CD14-positive monocyte (primary cell): ENCODE data around the gene SIMC1. TPM values are rescaled to one million over a fixed set of nuclear protein-coding genes. Genes with fewer than 3 reads are reported as not detected.

Source experiments
- DNase-seq, 3 donors: peaks; one replicate each; pipeline ENCODE4 v3.0.0-alpha.2; 2011 to 2022
- H2AFZ ChIP-seq: 2 replicates; pipeline ENCODE4 v1.6.0; 2012; ENCODE audit warnings: mild to moderate bottlenecking, low read depth, low read length, inconsistent platforms; ENCODE audit not compliant: insufficient read depth, poor library complexity, severe bottlenecking
- H3K27ac ChIP-seq, 2 donors: 1 replicate in 1 of 2; 2 replicates in 1 of 2; pipeline ENCODE4 v1.5.1; 2012 to 2013; ENCODE audit warnings: low read length in 2 of 2, control low read depth in 1 of 2, inconsistent platforms in 1 of 2, low read depth in 1 of 2, mild to moderate bottlenecking in 1 of 2
- H3K27me3 ChIP-seq, 2 donors: one replicate each; pipeline versions ENCODE4 v1.6.0 to v1.6.1; 2011 to 2013; ENCODE audit warnings: low read length in 2 of 2; ENCODE audit not compliant: control insufficient read depth in 2 of 2, insufficient read depth in 2 of 2
- H3K36me3 ChIP-seq, 2 donors: replicated peaks in 1 of 2; 1 replicate in 1 of 2; 2 replicates in 1 of 2; pipeline versions ENCODE4 v1.5.1 to v1.6.1; 2012 to 2013; ENCODE audit warnings: low read length in 2 of 2, control low read depth in 1 of 2, inconsistent platforms in 1 of 2, mild to moderate bottlenecking in 1 of 2; ENCODE audit not compliant: insufficient read depth in 2 of 2, control insufficient read depth in 1 of 2
- H3K4me1 ChIP-seq, 2 donors: 1 replicate in 1 of 2; 2 replicates in 1 of 2; pipeline versions ENCODE4 v1.5.1 to v1.6.1; 2012 to 2013; ENCODE audit warnings: low read length in 2 of 2, control low read depth in 1 of 2, inconsistent platforms in 1 of 2, mild to moderate bottlenecking in 1 of 2, moderate library complexity in 1 of 2; ENCODE audit not compliant: insufficient read depth in 2 of 2, control insufficient read depth in 1 of 2
- H3K4me2 ChIP-seq: replicated peaks from 2 replicates; pipeline ENCODE3; 2012; ENCODE audit warnings: low read length, moderate library complexity, mild to moderate bottlenecking; ENCODE audit not compliant: poor library complexity, severe bottlenecking; ENCODE audit errors: extremely low read depth
- H3K4me3 ChIP-seq, 3 experiments: fragments of 200-600 bp in 1 of 3; sonication (generic) in 1 of 3; replicated peaks in 1 of 3; 1 replicate in 2 of 3; 2 replicates in 1 of 3; pipeline ENCODE4 v1.5.1; 2011 to 2013; ENCODE audit warnings: low read length in 3 of 3, mild to moderate bottlenecking in 3 of 3, control low read depth in 2 of 3, low read depth in 2 of 3, inconsistent platforms in 1 of 3, moderate library complexity in 1 of 3
- H3K79me2 ChIP-seq: 2 replicates; pipeline ENCODE4 v1.6.0; 2012; ENCODE audit warnings: mild to moderate bottlenecking, control low read depth, inconsistent platforms, low read length, moderate library complexity; ENCODE audit not compliant: insufficient read depth
- H3K9ac ChIP-seq: 2 replicates; pipeline ENCODE4 v1.6.0; 2017; ENCODE audit warnings: low read length, mild to moderate bottlenecking; ENCODE audit not compliant: insufficient read depth, poor library complexity, severe bottlenecking
- H3K9me3 ChIP-seq, 2 donors: replicated peaks in 1 of 2; 1 replicate in 1 of 2; 2 replicates in 1 of 2; pipeline versions ENCODE4 v1.5.1 to v1.6.1; 2012 to 2013; ENCODE audit warnings: low read length in 2 of 2, control low read depth in 1 of 2; ENCODE audit not compliant: control insufficient read depth in 1 of 2, insufficient read depth in 1 of 2
- H4K20me1 ChIP-seq: 2 replicates; pipeline ENCODE4 v1.6.0; 2012; ENCODE audit warnings: mild to moderate bottlenecking, low read length, control low read depth, moderate library complexity; ENCODE audit not compliant: insufficient read depth
- H3K27ac Mint-ChIP-seq, 7 donors: one replicate each; pipeline ENCODE4 v1.8.0; 2020; ENCODE audit warnings: mild to moderate bottlenecking in 7 of 7, mixed read lengths in 7 of 7, moderate library complexity in 6 of 7, inconsistent platforms in 2 of 7
- H3K27me3 Mint-ChIP-seq, 3 donors: one replicate each; pipeline ENCODE4 v1.8.0; 2021 to 2022; ENCODE audit warnings: low read depth in 3 of 3, mild to moderate bottlenecking in 3 of 3, mixed read lengths in 3 of 3, moderate library complexity in 3 of 3, inconsistent platforms in 1 of 3
- H3K36me3 Mint-ChIP-seq, 2 donors: one replicate each; pipeline ENCODE4 v1.8.0; 2020; ENCODE audit warnings: mixed read lengths in 2 of 2, inconsistent platforms in 1 of 2, mild to moderate bottlenecking in 1 of 2
- H3K4me1 Mint-ChIP-seq: one replicate; pipeline ENCODE4 v1.8.0; 2020; ENCODE audit warnings: mild to moderate bottlenecking, mixed read lengths
- H3K4me3 Mint-ChIP-seq, 2 donors: one replicate each; pipeline ENCODE4 v1.8.0; 2020; ENCODE audit warnings: mild to moderate bottlenecking in 2 of 2, mixed read lengths in 2 of 2, moderate library complexity in 1 of 2
- H3K9me3 Mint-ChIP-seq, 7 donors: one replicate each; pipeline ENCODE4 v1.8.0; 2020 to 2022; ENCODE audit warnings: mixed read lengths in 7 of 7, mild to moderate bottlenecking in 6 of 7, moderate library complexity in 6 of 7, inconsistent platforms in 2 of 7
- CTCF ChIP-seq: fragments of 200-600 bp; IDR thresholded peaks from one replicate; pipeline ENCODE4 v1.8.0; 2022; ENCODE audit warnings: antibody characterized with exemption, mild to moderate bottlenecking
- WGBS: methylation state at CpG from one replicate; pipeline ENCODE4 v1.1.5; 2013; ENCODE audit warnings: missing lambda C conversion rate; ENCODE audit not compliant: insufficient coverage; 5-methylcytosine and 5-hydroxymethylcytosine counted together
- intact Hi-C, 2 donors: fragments of 100-400 bp; cut with micrococcal nuclease; formaldehyde crosslinking; loops; one replicate each; pipeline versions ENCODE4 v1.15.0 to v1.15.1; 2023
- polyA plus RNA-seq, 3 donors: library from polyadenylated mRNA; depleted of rRNA in 1 of 3; unstranded in 2 of 3; stranded (reverse) in 1 of 3; fragments of 300-500 nt in 2 of 3; fragments of >200 nt in 1 of 3; fragmentation: Illumina TruSeq in 2 of 3; gene quantifications; 1 replicate in 2 of 3; 2 replicates in 1 of 3; pipeline ENCODE4 v1.2.3, GENCODE V29; 2012 to 2021

The SIMC1 gene
- polyA plus RNA-seq, 3 donors = 2.3 to 8.4 (median 3.7) TPM

- Histone ChIP-seq H3K4me3 (no peak overlapping the region), H2AFZ (no peak overlapping the region), H3K79me2 (no peaks in the 10 kb centered on the region), H4K20me1 (no peaks in the 10 kb centered on the region), H3K27ac (no peak overlapping the region), H3K4me1 (no peaks in the 10 kb centered on the region), H3K9me3 (no peaks in the 10 kb centered on the region), H3K4me2 (no peak overlapping the region), H3K36me3 (no peaks in the 10 kb centered on the region), H3K27me3 (peaks cover 2 to 6% of the 10 kb centered on the region in 2 donors), H3K9ac (no peak overlapping the region)
- Mint-ChIP-seq H3K36me3 (no peaks in the 10 kb centered on the region), H3K4me1 (no peaks in the 10 kb centered on the region), H3K27me3 (peaks cover 12 to 32% (median 17%) of the 10 kb centered on the region in 3 donors), H3K4me3 (no peak overlapping the region), H3K27ac (no peak overlapping the region), H3K9me3 (no peaks in the 10 kb centered on the region)
- intact Hi-C loops = no loop called here
- TF ChIP-seq CTCF = no peak
- no peak for DNase-seq
- WGBS = 74% methylated on average over 5 of the region's 7 CpGs
Measured at GRCh38 chr5:176189857-176190256, 48.4 kb upstream of the SIMC1 start.

GRCh38 chr5:176190886-176191755 is 47.1 kb upstream of the SIMC1 start:
- no peaks in the 10 kb centered on the region for H3K36me3 ChIP-seq
- Mint-ChIP-seq H3K9me3 (no peaks in the 10 kb centered on the region), H3K27me3 (peaks cover 19 to 36% (median 21%) of the 10 kb centered on the region in 3 donors), H3K4me1 (no peaks in the 10 kb centered on the region), H3K4me3 (no peak overlapping the region), H3K27ac (no peak overlapping the region), H3K36me3 (no peaks in the 10 kb centered on the region)
- H3K9ac ChIP-seq = no peak overlapping the region
- 87% methylated on average over 18 of the region's 28 CpGs for WGBS
- no peaks in the 10 kb centered on the region for H3K9me3 ChIP-seq
- no peaks in the 10 kb centered on the region for H3K79me2 ChIP-seq
- no peak overlapping the region for H3K4me2 ChIP-seq
- H3K27me3 ChIP-seq = peaks cover 2 to 13% of the 10 kb centered on the region in 2 donors
- H2AFZ ChIP-seq = no peak overlapping the region
- no peak overlapping the region for H3K4me3 ChIP-seq
- DNase-seq = no peak
- H4K20me1 ChIP-seq = no peaks in the 10 kb centered on the region
- H3K4me1 ChIP-seq = no peaks in the 10 kb centered on the region
- intact Hi-C loops = no loop called here
- no peak overlapping the region for H3K27ac ChIP-seq
- no peak for TF ChIP-seq CTCF
